ENCODE data around the gene SCUBE2. TPM values are rescaled to one million over a fixed set of nuclear protein-coding genes. Genes with fewer than 3 reads are reported as not detected.

SCUBE2 gene
- total and polyA plus RNA-seq, 8 donors, result 1.7 to 37.1 (median 21.8) TPM

GRCh38 chr11:9120664-9121468 is 29.5 kb upstream of the SCUBE2 start:
- Histone ChIP-seq H3K4me3 (no peak overlapping the region), H3K9me3 (no peaks in the 10 kb centered on the region), H3K27ac (no peak overlapping the region), H3K4me1 (no peaks in the 10 kb centered on the region), H3K27me3 (no peaks in the 10 kb centered on the region), H3K36me3 (no peaks in the 10 kb centered on the region)
- WGBS, 5 donors, result 63 to 77% (median 74%) methylated on average over 9 of the region's 9 CpGs
- no peak for DNase-seq
- intact Hi-C loops (cut with DNase I; ENCODE audit: low total_unique reads), result no loop called here
- TF ChIP-seq POLR2AphosphoS5 (IDR thresholded peaks at IDR 0.05) (no peak), EP300 (IDR thresholded peaks at IDR 0.05) (no peak), POLR2A (IDR thresholded peaks at IDR 0.05) (no peak)
- TF ChIP-seq, protein P1, sequence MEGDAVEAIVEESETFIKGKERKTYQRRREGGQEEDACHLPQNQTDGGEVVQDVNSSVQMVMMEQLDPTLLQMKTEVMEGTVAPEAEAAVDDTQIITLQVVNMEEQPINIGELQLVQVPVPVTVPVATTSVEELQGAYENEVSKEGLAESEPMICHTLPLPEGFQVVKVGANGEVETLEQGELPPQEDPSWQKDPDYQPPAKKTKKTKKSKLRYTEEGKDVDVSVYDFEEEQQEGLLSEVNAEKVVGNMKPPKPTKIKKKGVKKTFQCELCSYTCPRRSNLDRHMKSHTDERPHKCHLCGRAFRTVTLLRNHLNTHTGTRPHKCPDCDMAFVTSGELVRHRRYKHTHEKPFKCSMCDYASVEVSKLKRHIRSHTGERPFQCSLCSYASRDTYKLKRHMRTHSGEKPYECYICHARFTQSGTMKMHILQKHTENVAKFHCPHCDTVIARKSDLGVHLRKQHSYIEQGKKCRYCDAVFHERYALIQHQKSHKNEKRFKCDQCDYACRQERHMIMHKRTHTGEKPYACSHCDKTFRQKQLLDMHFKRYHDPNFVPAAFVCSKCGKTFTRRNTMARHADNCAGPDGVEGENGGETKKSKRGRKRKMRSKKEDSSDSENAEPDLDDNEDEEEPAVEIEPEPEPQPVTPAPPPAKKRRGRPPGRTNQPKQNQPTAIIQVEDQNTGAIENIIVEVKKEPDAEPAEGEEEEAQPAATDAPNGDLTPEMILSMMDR (IDR thresholded peaks at IDR 0.05), result no peak

- 77 to 94% (median 91%) methylated on average over 2 of the region's 2 CpGs for WGBS, 5 donors
- Histone ChIP-seq H3K4me3 (no peak overlapping the region), H3K27me3 (no peaks in the 10 kb centered on the region), H3K27ac (no peak overlapping the region), H3K36me3 (no peaks in the 10 kb centered on the region), H3K4me1 (no peaks in the 10 kb centered on the region), H3K9me3 (peaks cover 0 to 7% (median 0%) of the 10 kb centered on the region in 4 donors)
- DNase-seq, result no peak
- intact Hi-C loops (cut with DNase I; ENCODE audit: low total_unique reads), result no loop called here
- TF ChIP-seq EP300 (IDR thresholded peaks at IDR 0.05), result no peak
- no peak for TF ChIP-seq POLR2A (IDR thresholded peaks at IDR 0.05)
- TF ChIP-seq POLR2AphosphoS5 (IDR thresholded peaks at IDR 0.05), result no peak
- TF ChIP-seq, protein P1 (IDR thresholded peaks at IDR 0.05), result no peak
Observed at GRCh38 chr11:9118277-9118676, 26.9 kb upstream of the SCUBE2 start.

DNA sequence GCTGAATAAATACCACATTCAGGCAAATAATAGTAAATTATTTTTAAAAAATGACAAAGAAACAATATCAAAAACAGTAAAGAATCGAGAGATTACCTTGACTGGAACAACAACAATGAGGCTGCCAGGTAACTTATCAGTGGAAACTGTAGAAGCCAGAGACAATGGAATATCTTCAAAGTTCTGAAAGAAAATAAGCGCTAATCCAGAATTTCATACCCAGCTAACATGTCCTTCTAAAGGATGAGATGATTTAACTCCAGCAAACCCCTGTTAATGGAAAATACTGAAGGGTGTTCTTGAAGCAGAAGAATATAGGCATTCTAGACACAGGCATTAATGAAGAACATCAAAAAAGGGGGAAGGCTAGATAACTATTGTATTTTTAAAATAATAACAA is 20.7 kb upstream of the SCUBE2 start:
- Histone ChIP-seq H3K9me3 (peaks cover 0 to 25% (median 7%) of the 10 kb centered on the region in 4 donors), H3K4me1 (no peaks in the 10 kb centered on the region), H3K36me3 (no peaks in the 10 kb centered on the region), H3K27me3 (no peaks in the 10 kb centered on the region), H3K27ac (no peak overlapping the region), H3K4me3 (no peak overlapping the region)
- intact Hi-C loops (cut with DNase I; ENCODE audit: low total_unique reads), result no loop called here
- WGBS, 5 donors, result 89 to 100% (median 92%) methylated on average over 2 of the region's 2 CpGs
- DNase-seq, result no peak
- TF ChIP-seq POLR2AphosphoS5 (IDR thresholded peaks at IDR 0.05) (no peak), EP300 (IDR thresholded peaks at IDR 0.05) (no peak), POLR2A (IDR thresholded peaks at IDR 0.05) (no peak)
- TF ChIP-seq, protein P1 (IDR thresholded peaks at IDR 0.05), result no peak

GRCh38 chr11:9109858-9110731 is 18.7 kb upstream of the SCUBE2 start:
- DNase-seq, result no peak
- TF ChIP-seq EP300 (IDR thresholded peaks at IDR 0.05) (no peak), POLR2AphosphoS5 (IDR thresholded peaks at IDR 0.05) (no peak), POLR2A (IDR thresholded peaks at IDR 0.05) (no peak)
- H3K27ac ChIP-seq, result no peak overlapping the region
- intact Hi-C loops (cut with DNase I; ENCODE audit: low total_unique reads), result no loop called here
- no peaks in the 10 kb centered on the region for H3K27me3 ChIP-seq
- peaks cover 0 to 25% (median 7%) of the 10 kb centered on the region in 4 donors for H3K9me3 ChIP-seq
- H3K4me1 ChIP-seq, result no peaks in the 10 kb centered on the region
- no peaks in the 10 kb centered on the region for H3K36me3 ChIP-seq
- H3K4me3 ChIP-seq, result no peak overlapping the region
- 84 to 95% (median 91%) methylated on average over 3 of the region's 3 CpGs for WGBS, 5 donors
